ENCODE results near the gene C1RL.

- no peak for TF ChIP-seq POLR2A (IDR thresholded peaks at IDR 0.05; ENCODE audit: low read length)
- TF ChIP-seq CTCF (IDR thresholded peaks at IDR 0.05) = no peak
- TF ChIP-seq FOSL2 (IDR thresholded peaks at IDR 0.05) = no peak
- no peak for TF ChIP-seq FOSL2 (CRISPR knock-in tag; IDR thresholded peaks at IDR 0.05)
Measured at GRCh38 chr12:7117670-7118069, 8.7 kb upstream of the C1RL start.
